ENCODE measurements around the gene YOD1. TPM values are rescaled to one million over a fixed set of nuclear protein-coding genes. Genes with fewer than 3 reads are reported as not detected.

The YOD1 gene
- total and polyA plus RNA-seq, 2 of the 13 experiments (the other 11 are each of a cell fraction or from before 2014, with no cell fraction given) = 3.4 to 9.1 TPM

- H4K20me1 ChIP-seq (ENCODE audit: insufficient read depth, low read length) = no peaks in the 10 kb centered on the region
- 0 out of 2 replicates have a peak, but pooled peaks cover 6% of the 10 kb centered on the region for H3K4me1 ChIP-seq (ENCODE audit: insufficient read depth, low read length)
- H3K27ac ChIP-seq (ENCODE audit: extremely low read length, insufficient read depth, low read length) = no peak overlapping the region
- ChIA-PET CTCF (ENCODE audit: low intra/inter-chr PET ratio, low total read pairs) (interaction anchor here (1.4 to 2.5 kb wide), 4 partner anchors 28 to 328 kb away, joined by 4 to 14 read pairs (median 8); partner anchors contain the start of gene YOD1), POLR2A (interaction anchor here (0.9 kb wide), 1 partner anchor 25 kb away, joined by 3 read pairs; the partner anchor contains the start of gene PFKFB2)
- peak; percentile 71 for DNase-seq (ENCODE audit: low spot score)
- H3K4me2 ChIP-seq (ENCODE audit: low read depth, low read length) = no peak overlapping the region
- H3K79me2 ChIP-seq (ENCODE audit: insufficient read depth, low read length) = no peaks in the 10 kb centered on the region
- ATAC-seq = peak; percentile 88
- no peaks in the 10 kb centered on the region for H3K9me3 ChIP-seq (ENCODE audit: low read length)
- H3K36me3 ChIP-seq (replicated peaks in 1 of 2; ENCODE audit: control insufficient read depth in 1 of 2, insufficient read depth in 2 of 2, low read length in 2 of 2) = 0 out of 5 replicates have a peak, but pooled peaks cover 0 to 2% of the 10 kb centered on the region in 2 experiments
- H3K27me3 ChIP-seq (ENCODE audit: control insufficient read depth in 1 of 2, insufficient read depth in 2 of 2, low read length in 2 of 2) = no peaks in the 10 kb centered on the region
- in situ Hi-C loops (cut with HindIII; ENCODE audit: extremely low pct_ligation_motif_present, low pct_unique_long_range_greater_than_20kb) = loop anchor here (10.0 kb wide), 1 partner anchor 143 kb away; no protein-coding TSS in a partner anchor
- WGBS (ENCODE audit: low lambda C conversion rate) = 50% methylated on average over 6 of the region's 6 CpGs
- no peak overlapping the region for H2AFZ ChIP-seq (ENCODE audit: low read length)
- FAIRE-seq = peak; percentile 92
- intact Hi-C loops (cut with micrococcal nuclease; ENCODE audit: unreplicated experiment) = loop anchor here (1.0 to 10.0 kb wide), 4 partner anchors 27 to 343 kb away; no protein-coding TSS in a partner anchor
- H3K4me3 ChIP-seq (replicated peaks in 1 of 3; ENCODE audit: insufficient read depth in 1 of 3, low read depth in 2 of 3, low read length in 3 of 3) = no peak overlapping the region
- no peak overlapping the region for H3K9ac ChIP-seq (ENCODE audit: insufficient read depth, low read depth, low read length)
- no TSS peak for BruUV-seq (replicated peaks)
- TF ChIP-seq GATAD2A (CRISPR knock-in tag; IDR thresholded peaks at IDR 0.05) (0 out of 2 replicates have a peak, but pooled peaks have one; percentile 45), SAP130 (CRISPR knock-in tag; IDR thresholded peaks at IDR 0.05; ENCODE audit: low read depth) (peak; percentile 50; the same call in 1 of the 2 replicates), RXRB (CRISPR knock-in tag; IDR thresholded peaks at IDR 0.05; ENCODE audit: borderline replicate concordance) (peak; percentile 42; the same call in 1 of the 2 replicates), ZBTB38 (CRISPR knock-in tag; IDR thresholded peaks at IDR 0.05) (no peak), FOXA3 (CRISPR knock-in tag; IDR thresholded peaks at IDR 0.05) (0 out of 2 replicates have a peak, but pooled peaks have one; percentile 6), FOXC1 (CRISPR knock-in tag; IDR thresholded peaks at IDR 0.05; ENCODE audit: borderline replicate concordance) (no peak), SNAPC2 (CRISPR knock-in tag; IDR thresholded peaks at IDR 0.05) (no peak), CREB1 (IDR thresholded peaks at IDR 0.05) (no peak), CREB1 (CRISPR knock-in tag; IDR thresholded peaks at IDR 0.05) (0 out of 2 replicates have a peak, but pooled peaks have one; percentile 12), RAD51 (IDR thresholded peaks at IDR 0.05; ENCODE audit: borderline replicate concordance) (no peak), ZNF674 (CRISPR knock-in tag; IDR thresholded peaks at IDR 0.05; ENCODE audit: low read depth) (no peak), BRD4 (CRISPR knock-in tag; IDR thresholded peaks at IDR 0.05) (no peak), STAG1 (CRISPR knock-in tag; IDR thresholded peaks at IDR 0.05) (peak; percentile 91), HMGXB4 (CRISPR knock-in tag; IDR thresholded peaks at IDR 0.05; ENCODE audit: borderline replicate concordance in 1 of 2, low read depth in 1 of 2) (peak in 1 of 2 experiments; percentile 84; a peak in 2 of 4 replicates), ZGPAT (CRISPR knock-in tag; IDR thresholded peaks at IDR 0.05) (0 out of 2 replicates have a peak, but pooled peaks have one; percentile 24), ARID5B (CRISPR knock-in tag; IDR thresholded peaks at IDR 0.05) (peak; percentile 53)
Measured at GRCh38 chr1:207077470-207078377, 26.7 kb upstream of the YOD1 start.
